Stimulated activated CD8-positive, alpha-beta memory T cell treated with anti-CD3 and anti-CD28 coated beads, Interleukin-2, amount 100 ng/mL, for 1 hour (primary cell): ENCODE measurements around the gene LTC4S.
"Not testable (repeated sequence)": the region's sequence is repeated elsewhere in the genome, so short reads cannot be mapped to it uniquely, and the experiment has no call there.

ENCODE experiments used
- DNase-seq, 2 donors: peaks; one replicate each; pipeline ENCODE4 v3.0.0-alpha.2; 2020; ENCODE audit warnings: low read depth in 2 of 2

The LTC4S gene

DNA sequence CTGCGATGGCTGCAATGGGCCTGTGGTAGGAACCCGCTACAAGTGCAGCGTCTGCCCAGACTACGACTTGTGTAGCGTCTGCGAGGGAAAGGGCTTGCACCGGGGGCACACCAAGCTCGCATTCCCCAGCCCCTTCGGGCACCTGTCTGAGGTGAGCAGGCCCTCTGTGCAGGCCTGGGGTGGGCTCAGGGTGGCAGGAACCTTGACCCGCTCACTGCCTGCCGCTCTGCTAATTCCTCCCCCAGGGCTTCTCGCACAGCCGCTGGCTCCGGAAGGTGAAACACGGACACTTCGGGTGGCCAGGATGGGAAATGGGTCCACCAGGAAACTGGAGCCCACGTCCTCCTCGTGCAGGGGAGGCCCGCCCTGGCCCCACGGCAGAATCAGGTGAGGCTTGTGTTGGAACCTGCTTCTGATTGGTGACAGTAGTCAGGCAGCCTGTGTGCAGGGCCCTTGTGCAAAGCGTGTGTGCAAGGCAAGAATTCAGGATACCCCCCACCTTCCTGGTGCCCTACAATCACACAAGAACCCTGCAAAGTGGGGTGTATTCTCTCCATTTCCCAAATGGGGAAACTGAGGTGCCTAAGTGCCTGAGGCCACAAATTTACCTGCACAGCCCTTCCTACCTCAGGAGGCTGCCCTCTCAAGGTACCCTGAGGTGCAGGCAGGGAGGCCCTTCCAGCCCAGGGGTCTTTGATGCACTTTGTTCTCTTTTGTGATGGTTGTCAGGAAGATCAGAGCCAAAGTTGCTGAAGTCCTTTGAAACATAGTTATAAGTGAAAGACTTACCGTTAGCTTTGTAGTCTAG is 30.4 kb downstream of the LTC4S start:
- DNase-seq = no peak

- no peak for DNase-seq
Measured at GRCh38 chr5:179824745-179825112, 30.9 kb downstream of the LTC4S start.

DNA sequence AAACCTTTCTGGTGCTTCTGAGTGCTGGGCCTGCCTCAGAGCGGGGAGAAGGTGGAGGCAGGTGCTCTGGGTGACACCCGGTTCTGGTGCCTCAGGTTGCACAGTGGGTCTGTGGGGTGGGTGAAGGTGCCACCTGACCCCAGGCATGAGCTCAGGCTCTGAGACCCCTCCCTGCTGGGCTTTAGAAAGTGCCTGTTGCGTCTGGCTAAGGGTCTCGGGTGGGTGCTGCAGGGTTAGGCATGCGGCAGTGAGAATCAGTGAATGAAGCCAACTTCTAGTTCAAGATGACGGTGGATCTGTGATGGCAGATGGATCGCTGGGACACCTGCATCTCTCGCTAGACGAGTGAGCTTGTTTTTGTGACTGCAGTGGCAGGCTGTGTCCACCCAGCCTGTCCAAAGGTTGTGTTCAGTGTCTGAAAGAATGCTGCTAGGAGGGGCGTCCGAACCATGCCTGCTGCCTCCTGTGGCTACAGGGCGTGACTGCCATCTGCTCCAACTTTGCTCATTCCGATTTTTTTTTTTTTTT is 31.9 kb downstream of the LTC4S start:
- no peak for DNase-seq

- no peak for DNase-seq
Measured at GRCh38 chr5:179827680-179828079, 33.9 kb downstream of the LTC4S start.

DNA sequence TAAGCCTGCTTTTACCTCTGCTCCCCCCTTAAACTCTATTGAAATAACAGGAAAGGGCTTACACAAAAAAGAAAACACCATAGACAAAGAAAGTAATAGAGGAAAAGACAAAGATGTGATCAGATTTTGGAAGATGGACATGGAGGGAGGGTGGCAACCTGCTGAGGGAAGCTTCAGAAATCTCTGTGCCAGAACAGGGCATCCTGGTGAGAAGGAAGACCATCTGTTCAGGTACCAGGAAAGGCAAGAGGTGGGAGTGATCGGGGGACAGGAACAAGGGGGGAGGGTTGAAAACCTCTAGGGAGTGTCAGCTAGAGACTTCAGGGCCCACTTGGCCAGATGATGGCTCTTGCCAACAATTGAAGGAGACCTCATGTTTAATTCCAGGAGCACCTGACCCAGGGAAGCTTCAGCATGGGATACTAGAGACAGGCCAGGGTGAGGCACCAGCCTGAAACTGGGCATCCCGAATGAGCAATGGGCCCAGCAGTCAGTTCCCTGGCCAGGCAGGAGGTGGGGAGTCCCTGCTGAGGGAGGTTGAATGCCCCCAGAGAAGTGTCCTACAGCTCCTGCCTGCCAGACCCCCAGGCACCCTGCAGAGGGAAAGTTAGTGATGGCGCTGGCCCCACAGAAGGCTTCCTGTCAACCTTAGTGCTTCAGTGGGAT is 35.1 kb downstream of the LTC4S start:
- no peak for DNase-seq

- DNase-seq = no peak
Measured at GRCh38 chr5:179829732-179830435, 36.1 kb downstream of the LTC4S start.

GRCh38 chr5:179830818-179831468 is 37.2 kb downstream of the LTC4S start:
- DNase-seq = no peak

GRCh38 chr5:179832039-179832745 is 38.4 kb downstream of the LTC4S start:
- DNase-seq = no peak

DNA sequence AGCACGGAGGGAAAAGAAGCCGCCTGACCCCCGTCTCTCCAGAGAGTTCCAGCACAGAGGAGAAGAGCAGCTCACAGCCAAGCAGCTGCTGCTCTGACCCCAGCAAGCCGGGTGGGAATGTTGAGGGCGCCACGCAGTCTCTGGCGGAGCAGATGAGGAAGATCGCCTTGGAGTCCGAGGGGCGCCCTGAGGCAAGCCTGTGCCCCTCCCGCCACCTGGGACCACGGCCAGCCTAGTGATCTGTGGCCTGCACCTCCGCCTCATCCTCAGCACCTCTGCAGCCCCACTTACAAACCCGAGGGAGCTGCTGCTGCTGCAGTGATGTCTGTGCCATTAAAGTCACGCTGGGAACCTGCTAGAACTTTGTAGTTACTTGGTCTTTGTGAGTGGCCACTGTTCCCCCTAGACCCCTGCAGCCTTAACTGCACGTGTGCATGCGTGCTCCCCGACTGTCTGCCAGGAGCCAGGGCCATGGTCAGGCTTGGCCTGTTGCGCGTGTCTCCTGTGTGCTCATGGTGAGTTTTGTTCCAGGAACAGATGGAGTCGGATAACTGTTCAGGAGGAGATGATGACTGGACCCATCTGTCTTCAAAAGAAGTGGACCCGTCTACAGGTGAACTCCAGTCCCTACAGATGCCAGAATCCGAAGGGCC is 39.4 kb downstream of the LTC4S start:
- DNase-seq = no peak

- DNase-seq = no peak
Measured at GRCh38 chr5:179833709-179834070, 39.9 kb downstream of the LTC4S start.

- no peak for DNase-seq
Measured at GRCh38 chr5:179834120-179834519, 40.3 kb downstream of the LTC4S start.

- not testable (repeated sequence) for DNase-seq
Measured at GRCh38 chr5:179834871-179835270, 41.1 kb downstream of the LTC4S start.

DNA sequence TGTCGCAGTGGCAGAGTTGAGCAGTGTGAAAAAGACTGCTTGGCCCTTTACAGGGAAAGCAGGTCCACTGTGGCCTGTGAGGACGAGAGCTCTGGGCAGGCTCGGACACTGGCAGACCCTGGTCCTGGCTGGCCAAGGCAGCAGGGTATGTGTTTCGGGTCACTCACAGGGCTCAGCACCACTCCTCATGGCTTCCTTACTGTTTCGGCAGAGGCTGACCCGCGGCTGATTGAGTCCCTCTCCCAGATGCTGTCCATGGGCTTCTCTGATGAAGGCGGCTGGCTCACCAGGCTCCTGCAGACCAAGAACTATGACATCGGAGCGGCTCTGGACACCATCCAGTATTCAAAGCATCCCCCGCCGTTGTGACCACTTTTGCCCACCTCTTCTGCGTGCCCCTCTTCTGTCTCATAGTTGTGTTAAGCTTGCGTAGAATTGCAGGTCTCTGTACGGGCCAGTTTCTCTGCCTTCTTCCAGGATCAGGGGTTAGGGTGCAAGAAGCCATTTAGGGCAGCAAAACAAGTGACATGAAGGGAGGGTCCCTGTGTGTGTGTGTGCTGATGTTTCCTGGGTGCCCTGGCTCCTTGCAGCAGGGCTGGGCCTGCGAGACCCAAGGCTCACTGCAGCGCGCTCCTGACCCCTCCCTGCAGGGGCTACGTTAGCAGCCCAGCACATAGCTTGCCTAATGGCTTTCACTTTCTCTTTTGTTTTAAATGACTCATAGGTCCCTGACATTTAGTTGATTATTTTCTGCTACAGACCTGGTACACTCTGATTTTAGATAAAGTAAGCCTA is 42.6 kb downstream of the LTC4S start:
- DNase-seq = no peak

DNA sequence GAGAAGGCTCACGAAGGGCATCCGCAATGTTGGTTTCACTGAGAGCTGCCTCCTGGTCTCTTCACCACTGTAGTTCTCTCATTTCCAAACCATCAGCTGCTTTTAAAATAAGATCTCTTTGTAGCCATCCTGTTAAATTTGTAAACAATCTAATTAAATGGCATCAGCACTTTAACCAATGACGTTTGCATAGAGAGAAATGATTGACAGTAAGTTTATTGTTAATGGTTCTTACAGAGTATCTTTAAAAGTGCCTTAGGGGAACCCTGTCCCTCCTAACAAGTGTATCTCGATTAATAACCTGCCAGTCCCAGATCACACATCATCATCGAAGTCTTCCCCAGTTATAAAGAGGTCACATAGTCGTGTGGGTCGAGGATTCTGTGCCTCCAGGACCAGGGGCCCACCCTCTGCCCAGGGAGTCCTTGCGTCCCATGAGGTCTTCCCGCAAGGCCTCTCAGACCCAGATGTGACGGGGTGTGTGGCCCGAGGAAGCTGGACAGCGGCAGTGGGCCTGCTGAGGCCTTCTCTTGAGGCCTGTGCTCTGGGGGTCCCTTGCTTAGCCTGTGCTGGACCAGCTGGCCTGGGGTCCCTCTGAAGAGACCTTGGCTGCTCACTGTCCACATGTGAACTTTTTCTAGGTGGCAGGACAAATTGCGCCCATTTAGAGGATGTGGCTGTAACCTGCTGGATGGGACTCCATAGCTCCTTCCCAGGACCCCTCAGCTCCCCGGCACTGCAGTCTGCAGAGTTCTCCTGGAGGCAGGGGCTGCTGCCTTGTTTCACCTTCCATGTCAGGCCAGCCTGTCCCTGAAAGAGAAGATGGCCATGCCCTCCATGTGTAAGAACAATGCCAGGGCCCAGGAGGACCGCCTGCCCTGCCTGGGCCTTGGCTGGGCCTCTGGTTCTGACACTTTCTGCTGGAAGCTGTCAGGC is 43.6 kb downstream of the LTC4S start:
- no peak for DNase-seq

- DNase-seq = no peak
Measured at GRCh38 chr5:179839328-179840256, 45.8 kb downstream of the LTC4S start.

GRCh38 chr5:179840321-179840720 is 46.5 kb downstream of the LTC4S start:
- no peak for DNase-seq

GRCh38 chr5:179840766-179841165 is 47.0 kb downstream of the LTC4S start:
- no peak for DNase-seq

DNA sequence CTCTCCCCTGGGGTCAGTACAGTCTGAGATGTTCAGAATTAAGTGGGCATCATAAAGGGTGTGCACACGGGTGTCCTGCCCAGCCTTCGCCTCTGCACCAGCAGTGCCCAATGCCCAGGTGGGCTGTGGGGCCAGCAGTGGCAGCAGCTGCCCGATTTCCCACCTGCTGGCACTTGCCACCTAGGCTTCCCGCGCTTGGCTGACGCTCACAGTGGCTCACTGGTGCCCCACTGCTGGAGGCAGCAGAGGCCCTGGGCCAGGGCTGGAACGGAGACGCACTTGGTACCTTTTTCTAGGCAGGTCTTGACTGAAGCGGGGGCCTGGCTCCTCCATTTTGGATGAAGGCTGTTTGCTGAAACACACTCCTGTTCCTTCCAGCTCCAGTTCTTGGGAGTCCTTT is 47.8 kb downstream of the LTC4S start:
- DNase-seq = no peak
